ENCODE results near the gene DCAF12.
A peak's percentile ranks its signal among the peaks of the same experiment; 100 is the strongest.

DCAF12 gene

DNA sequence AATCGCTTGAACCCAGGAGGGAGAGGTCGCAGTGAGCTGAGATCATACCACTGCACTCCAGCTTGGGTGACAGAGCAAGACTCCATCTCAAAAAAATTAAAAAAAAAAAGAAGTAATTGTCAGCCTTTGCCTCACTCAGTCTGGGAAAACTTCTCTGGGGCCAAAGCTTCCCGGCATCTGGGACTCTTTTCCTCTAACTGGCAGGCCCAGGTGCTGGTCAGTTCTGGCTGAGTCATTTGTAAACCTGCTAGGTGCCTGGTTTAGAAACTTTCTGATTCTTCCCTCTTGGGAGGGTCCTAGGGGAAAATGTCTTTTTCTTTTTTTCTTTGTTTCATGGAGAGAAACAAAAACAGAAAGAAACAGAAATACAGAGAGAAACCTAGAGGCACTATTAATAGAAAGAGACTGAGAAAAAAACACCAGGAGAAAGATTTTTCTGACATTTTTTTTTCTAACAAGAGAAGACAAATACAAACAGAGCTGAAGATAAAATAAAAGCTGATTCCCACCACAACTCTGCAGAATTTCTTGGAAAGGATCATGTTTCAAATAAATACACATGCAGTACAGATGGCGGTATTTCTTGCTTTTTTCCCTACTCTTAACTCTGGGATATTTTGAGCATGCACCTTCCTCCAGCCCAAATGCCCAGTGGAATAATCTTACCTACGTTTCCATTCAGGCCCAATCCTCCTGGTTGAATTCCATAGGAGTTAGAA, 55.7 kb downstream of the DCAF12 start:
- no peaks in the 10 kb centered on the region for H3K36me3 ChIP-seq

DNA sequence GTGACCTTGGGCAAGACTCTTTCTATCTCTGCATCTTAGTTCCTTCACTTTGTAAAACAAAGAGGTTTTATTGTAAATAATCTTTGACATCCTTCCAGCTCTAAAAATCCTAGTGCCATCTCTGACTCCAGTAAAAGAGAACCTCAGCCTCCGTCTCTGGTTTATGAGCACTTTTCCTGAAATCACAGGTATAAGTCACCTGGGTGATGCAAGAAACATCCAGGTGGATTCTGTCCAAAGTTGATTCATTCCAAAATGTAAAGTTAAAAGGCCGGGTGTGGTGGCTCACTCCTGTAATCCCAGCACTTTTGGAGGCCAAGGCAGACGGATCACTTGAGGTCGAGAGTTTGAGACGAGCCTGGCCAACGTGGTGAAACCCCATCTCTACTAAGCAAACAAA, 56.7 kb downstream of the DCAF12 start:
- Histone ChIP-seq H3K4me3 (ENCODE audit: low read depth, low read length) (no peak overlapping the region), H3K36me3 (no peaks in the 10 kb centered on the region), H3K27me3 (no peaks in the 10 kb centered on the region), H3K4me1 (no peaks in the 10 kb centered on the region), H3K9me3 (no peaks in the 10 kb centered on the region)
- TF ChIP-seq, protein P1, sequence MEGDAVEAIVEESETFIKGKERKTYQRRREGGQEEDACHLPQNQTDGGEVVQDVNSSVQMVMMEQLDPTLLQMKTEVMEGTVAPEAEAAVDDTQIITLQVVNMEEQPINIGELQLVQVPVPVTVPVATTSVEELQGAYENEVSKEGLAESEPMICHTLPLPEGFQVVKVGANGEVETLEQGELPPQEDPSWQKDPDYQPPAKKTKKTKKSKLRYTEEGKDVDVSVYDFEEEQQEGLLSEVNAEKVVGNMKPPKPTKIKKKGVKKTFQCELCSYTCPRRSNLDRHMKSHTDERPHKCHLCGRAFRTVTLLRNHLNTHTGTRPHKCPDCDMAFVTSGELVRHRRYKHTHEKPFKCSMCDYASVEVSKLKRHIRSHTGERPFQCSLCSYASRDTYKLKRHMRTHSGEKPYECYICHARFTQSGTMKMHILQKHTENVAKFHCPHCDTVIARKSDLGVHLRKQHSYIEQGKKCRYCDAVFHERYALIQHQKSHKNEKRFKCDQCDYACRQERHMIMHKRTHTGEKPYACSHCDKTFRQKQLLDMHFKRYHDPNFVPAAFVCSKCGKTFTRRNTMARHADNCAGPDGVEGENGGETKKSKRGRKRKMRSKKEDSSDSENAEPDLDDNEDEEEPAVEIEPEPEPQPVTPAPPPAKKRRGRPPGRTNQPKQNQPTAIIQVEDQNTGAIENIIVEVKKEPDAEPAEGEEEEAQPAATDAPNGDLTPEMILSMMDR (IDR thresholded peaks at IDR 0.05; ENCODE audit: low read depth, low read length), result no peak
- no peak for DNase-seq

More for the DNA sequence above, 55.7 kb downstream of the DCAF12 start:
- Histone ChIP-seq H3K9me3 (no peaks in the 10 kb centered on the region), H3K4me1 (no peaks in the 10 kb centered on the region), H3K4me3 (ENCODE audit: low read depth, low read length) (no peak overlapping the region), H3K27me3 (no peaks in the 10 kb centered on the region)
- no peak for DNase-seq
- TF ChIP-seq, protein P1 (IDR thresholded peaks at IDR 0.05; ENCODE audit: low read depth, low read length), result no peak

DNA sequence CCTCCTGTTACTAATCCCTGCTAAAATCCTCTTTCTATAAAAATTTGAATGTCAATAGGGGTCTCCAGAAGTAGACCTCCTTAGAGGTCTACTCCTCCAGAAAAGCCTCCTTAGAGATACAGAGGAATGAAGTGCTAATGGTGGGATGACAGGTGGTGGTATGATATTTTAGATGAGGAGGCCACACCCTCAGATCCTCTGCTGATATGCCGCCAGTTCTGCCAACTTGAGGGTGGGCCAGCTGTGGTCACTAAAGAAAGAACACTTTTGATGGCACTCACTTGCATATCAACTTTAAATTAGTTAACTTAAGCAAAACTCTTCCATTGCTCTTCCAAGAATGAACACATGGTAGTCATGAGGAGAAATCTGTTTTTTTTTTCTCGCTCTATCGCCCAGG, 61.0 kb downstream of the DCAF12 start:
- TF ChIP-seq, protein P1 (IDR thresholded peaks at IDR 0.05; ENCODE audit: low read depth, low read length), result no peak
- Histone ChIP-seq H3K9me3 (no peaks in the 10 kb centered on the region), H3K27me3 (no peaks in the 10 kb centered on the region), H3K4me3 (ENCODE audit: low read depth, low read length) (no peak overlapping the region), H3K36me3 (no peaks in the 10 kb centered on the region), H3K4me1 (no peaks in the 10 kb centered on the region)
- DNase-seq, result no peak

DNA sequence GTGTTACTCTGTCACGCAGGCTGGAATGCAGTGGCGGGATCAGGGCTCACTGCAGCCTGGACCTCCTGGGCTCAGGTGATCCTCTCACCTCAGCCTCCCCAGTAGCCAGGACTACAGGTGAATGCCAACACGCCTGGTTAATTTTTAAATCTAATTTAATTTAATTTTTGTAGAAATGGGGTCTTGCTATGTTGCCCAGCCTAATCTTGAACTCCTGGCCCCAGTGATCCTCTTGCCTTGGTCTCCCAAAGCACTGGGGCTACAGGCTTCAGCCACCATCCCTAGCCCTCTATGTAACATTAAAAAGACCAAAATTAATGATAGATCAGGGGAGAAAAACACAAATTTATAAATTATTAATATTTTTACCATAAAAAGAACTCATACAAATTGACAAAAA, 66.5 kb downstream of the DCAF12 start:
- DNase-seq, result no peak
- TF ChIP-seq, protein P1 (IDR thresholded peaks at IDR 0.05; ENCODE audit: low read depth, low read length), result no peak
- H3K9me3 ChIP-seq, result no peaks in the 10 kb centered on the region
- H3K27me3 ChIP-seq, result no peaks in the 10 kb centered on the region
- no peaks in the 10 kb centered on the region for H3K36me3 ChIP-seq
- no peak overlapping the region for H3K4me3 ChIP-seq (ENCODE audit: low read depth, low read length)
- H3K4me1 ChIP-seq, result no peaks in the 10 kb centered on the region

DNA sequence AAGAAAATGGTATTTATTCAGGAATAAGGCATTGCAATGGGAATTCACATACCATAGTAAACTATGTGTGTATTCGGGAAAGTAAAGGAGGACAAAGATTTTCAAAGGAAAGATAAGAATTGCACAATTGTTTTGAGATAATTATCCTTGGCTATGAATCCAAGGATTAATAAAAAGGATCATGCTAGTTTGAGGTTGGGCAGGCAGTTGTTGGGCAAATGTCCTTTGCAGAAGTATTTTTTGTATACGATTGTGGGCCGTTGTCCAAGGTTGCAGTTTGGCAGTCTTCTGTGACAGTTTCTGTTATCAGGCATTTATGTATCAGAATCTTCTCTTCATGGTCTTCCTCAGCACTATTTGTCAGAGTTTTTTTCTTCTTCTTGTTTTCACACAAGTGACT, 67.2 kb downstream of the DCAF12 start:
- no peak for DNase-seq
- TF ChIP-seq, protein P1 (IDR thresholded peaks at IDR 0.05; ENCODE audit: low read depth, low read length), result no peak
- Histone ChIP-seq H3K4me3 (ENCODE audit: low read depth, low read length) (no peak overlapping the region), H3K27me3 (no peaks in the 10 kb centered on the region), H3K4me1 (no peaks in the 10 kb centered on the region), H3K36me3 (no peaks in the 10 kb centered on the region), H3K9me3 (no peaks in the 10 kb centered on the region)

DNA sequence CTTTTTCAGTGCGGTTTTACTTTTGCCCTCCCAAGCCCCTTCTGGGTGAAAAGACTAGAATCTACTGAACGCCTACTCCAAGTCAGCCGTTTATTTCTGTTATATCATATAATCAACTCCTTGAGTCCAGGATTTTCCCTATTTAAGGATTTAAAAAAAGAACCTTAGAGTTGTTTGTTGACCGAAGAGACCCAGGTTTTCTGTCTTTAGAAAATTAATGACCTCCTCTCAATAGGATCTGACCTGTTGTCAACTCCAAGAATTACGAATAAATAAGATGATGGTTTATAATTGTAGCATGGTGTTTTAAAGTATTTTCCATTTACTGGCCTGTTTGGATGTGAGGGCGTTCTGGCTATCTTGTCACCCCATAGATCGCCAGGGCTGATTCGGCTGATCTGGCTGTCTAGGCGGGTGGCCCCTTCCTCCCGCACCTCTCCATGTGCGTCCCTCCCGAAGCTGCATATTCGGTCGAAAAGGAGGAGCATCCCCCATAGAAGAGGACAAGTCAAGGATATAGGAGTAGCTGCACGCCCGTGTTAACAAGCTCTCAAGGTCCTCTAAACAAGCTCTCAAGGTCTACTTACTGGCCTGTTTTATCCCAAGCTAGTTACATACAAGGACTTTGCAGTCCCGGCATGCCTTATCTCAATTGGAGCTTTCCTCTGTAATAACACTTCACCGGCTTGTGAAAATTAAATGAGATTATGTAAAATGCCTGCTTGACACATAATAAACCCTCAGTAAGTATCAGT, 76.7 kb downstream of the DCAF12 start:
- Histone ChIP-seq H3K36me3 (no peaks in the 10 kb centered on the region), H3K9me3 (no peaks in the 10 kb centered on the region), H3K27me3 (no peaks in the 10 kb centered on the region), H3K4me3 (ENCODE audit: low read depth, low read length) (peak overlapping the region; percentile 95), H3K4me1 (peaks cover 3% of the 10 kb centered on the region; the same call in 1 of the 2 replicates)
- no peak for DNase-seq
- TF ChIP-seq, protein P1 (IDR thresholded peaks at IDR 0.05; ENCODE audit: low read depth, low read length), result no peak

Measured in BE2C (cell line).